ENCODE data around the gene CYP2E1. TPM values are rescaled to one million over a fixed set of nuclear protein-coding genes. Genes with fewer than 3 reads are reported as not detected.

CYP2E1 gene
- total RNA-seq, 1 experiment from 2014 or later, result 1.0 TPM

DNA sequence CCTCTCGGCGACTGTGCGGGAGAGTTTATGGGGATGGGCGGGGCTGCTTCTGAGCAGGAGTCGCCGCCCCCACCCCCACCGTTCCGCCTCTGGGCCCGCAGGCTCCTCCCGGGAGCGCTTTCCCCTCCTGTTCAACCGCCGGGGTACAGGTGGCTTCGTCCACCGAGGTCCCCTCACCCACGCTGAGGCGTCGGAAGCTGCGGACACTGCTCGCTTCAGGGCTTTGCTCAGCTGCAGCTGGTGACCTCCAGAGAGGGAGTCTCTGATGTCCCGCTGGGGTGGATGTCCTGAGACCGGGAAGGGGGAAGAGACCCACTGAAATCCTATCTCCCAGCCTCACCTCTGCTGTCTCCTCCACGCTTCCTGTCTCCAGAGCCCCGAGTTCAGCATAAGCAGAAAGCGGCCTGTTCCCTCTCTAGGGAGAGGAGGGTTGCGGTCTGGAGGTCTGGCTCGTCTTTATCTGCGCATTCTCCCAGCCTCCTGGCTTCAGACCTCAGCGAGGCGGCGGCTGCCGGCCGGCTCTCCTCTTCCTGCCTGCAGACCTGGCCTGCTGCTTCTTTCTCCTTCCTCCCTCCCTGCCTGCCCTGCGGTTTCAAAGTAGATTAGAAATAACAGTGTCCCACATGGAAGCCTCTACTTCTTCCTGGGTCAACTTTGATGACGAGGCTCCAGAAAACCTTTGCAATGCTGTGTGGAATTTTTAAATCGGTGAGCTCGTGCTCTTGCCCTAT, 1.8 kb downstream of the CYP2E1 start (continued):
- TF ChIP-seq, protein P1, sequence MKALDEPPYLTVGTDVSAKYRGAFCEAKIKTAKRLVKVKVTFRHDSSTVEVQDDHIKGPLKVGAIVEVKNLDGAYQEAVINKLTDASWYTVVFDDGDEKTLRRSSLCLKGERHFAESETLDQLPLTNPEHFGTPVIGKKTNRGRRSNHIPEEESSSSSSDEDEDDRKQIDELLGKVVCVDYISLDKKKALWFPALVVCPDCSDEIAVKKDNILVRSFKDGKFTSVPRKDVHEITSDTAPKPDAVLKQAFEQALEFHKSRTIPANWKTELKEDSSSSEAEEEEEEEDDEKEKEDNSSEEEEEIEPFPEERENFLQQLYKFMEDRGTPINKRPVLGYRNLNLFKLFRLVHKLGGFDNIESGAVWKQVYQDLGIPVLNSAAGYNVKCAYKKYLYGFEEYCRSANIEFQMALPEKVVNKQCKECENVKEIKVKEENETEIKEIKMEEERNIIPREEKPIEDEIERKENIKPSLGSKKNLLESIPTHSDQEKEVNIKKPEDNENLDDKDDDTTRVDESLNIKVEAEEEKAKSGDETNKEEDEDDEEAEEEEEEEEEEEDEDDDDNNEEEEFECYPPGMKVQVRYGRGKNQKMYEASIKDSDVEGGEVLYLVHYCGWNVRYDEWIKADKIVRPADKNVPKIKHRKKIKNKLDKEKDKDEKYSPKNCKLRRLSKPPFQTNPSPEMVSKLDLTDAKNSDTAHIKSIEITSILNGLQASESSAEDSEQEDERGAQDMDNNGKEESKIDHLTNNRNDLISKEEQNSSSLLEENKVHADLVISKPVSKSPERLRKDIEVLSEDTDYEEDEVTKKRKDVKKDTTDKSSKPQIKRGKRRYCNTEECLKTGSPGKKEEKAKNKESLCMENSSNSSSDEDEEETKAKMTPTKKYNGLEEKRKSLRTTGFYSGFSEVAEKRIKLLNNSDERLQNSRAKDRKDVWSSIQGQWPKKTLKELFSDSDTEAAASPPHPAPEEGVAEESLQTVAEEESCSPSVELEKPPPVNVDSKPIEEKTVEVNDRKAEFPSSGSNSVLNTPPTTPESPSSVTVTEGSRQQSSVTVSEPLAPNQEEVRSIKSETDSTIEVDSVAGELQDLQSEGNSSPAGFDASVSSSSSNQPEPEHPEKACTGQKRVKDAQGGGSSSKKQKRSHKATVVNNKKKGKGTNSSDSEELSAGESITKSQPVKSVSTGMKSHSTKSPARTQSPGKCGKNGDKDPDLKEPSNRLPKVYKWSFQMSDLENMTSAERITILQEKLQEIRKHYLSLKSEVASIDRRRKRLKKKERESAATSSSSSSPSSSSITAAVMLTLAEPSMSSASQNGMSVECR (CRISPR knock-in tag; IDR thresholded peaks at IDR 0.05; ENCODE audit: borderline replicate concordance), result no peak
- TF ChIP-seq, protein P2, sequence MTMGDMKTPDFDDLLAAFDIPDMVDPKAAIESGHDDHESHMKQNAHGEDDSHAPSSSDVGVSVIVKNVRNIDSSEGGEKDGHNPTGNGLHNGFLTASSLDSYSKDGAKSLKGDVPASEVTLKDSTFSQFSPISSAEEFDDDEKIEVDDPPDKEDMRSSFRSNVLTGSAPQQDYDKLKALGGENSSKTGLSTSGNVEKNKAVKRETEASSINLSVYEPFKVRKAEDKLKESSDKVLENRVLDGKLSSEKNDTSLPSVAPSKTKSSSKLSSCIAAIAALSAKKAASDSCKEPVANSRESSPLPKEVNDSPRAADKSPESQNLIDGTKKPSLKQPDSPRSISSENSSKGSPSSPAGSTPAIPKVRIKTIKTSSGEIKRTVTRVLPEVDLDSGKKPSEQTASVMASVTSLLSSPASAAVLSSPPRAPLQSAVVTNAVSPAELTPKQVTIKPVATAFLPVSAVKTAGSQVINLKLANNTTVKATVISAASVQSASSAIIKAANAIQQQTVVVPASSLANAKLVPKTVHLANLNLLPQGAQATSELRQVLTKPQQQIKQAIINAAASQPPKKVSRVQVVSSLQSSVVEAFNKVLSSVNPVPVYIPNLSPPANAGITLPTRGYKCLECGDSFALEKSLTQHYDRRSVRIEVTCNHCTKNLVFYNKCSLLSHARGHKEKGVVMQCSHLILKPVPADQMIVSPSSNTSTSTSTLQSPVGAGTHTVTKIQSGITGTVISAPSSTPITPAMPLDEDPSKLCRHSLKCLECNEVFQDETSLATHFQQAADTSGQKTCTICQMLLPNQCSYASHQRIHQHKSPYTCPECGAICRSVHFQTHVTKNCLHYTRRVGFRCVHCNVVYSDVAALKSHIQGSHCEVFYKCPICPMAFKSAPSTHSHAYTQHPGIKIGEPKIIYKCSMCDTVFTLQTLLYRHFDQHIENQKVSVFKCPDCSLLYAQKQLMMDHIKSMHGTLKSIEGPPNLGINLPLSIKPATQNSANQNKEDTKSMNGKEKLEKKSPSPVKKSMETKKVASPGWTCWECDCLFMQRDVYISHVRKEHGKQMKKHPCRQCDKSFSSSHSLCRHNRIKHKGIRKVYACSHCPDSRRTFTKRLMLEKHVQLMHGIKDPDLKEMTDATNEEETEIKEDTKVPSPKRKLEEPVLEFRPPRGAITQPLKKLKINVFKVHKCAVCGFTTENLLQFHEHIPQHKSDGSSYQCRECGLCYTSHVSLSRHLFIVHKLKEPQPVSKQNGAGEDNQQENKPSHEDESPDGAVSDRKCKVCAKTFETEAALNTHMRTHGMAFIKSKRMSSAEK (CRISPR knock-in tag; IDR thresholded peaks at IDR 0.05; ENCODE audit: borderline replicate concordance), result no peak
- TF ChIP-seq, protein P3, sequence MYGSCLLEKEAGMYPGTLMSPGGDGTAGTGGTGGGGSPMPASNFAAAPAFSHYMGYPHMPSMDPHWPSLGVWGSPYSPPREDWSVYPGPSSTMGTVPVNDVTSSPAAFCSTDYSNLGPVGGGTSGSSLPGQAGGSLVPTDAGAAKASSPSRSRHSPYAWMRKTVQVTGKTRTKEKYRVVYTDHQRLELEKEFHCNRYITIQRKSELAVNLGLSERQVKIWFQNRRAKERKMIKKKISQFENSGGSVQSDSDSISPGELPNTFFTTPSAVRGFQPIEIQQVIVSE (CRISPR knock-in tag; IDR thresholded peaks at IDR 0.05; ENCODE audit: borderline replicate concordance), result no peak
- no peak for TF ChIP-seq AR (CRISPR knock-in tag; IDR thresholded peaks at IDR 0.05)
- no peak for TF ChIP-seq NFE2L1 (CRISPR knock-in tag; IDR thresholded peaks at IDR 0.05)
- no peak for TF ChIP-seq ZNF232 (CRISPR knock-in tag; IDR thresholded peaks at IDR 0.05)
- no peak for TF ChIP-seq PRDM15 (CRISPR knock-in tag; IDR thresholded peaks at IDR 0.05)
- no peak for TF ChIP-seq ETV6 (CRISPR knock-in tag; IDR thresholded peaks at IDR 0.05)
- TF ChIP-seq MYBL2 (CRISPR knock-in tag; IDR thresholded peaks at IDR 0.05), result no peak

Measured in WTC11 (cell line).